ENCODE measurements around the gene MYCBPAP.

MYCBPAP gene

GRCh38 chr17:50569592-50569991, 61.4 kb downstream of the MYCBPAP start:
- no peak for DNase-seq (ENCODE audit: low read depth in 1 of 2, low spot score in 1 of 2)

- DNase-seq (ENCODE audit: low read depth in 1 of 2, low spot score in 1 of 2), result no peak
These were observed 61.8 kb downstream of the MYCBPAP start for GRCh38 chr17:50570032-50570431.

GRCh38 chr17:50570528-50570927, 62.3 kb downstream of the MYCBPAP start:
- no peak for DNase-seq (ENCODE audit: low read depth in 1 of 2, low spot score in 1 of 2)

GRCh38 chr17:50571681-50572080, 63.4 kb downstream of the MYCBPAP start:
- no peak for DNase-seq (ENCODE audit: low read depth in 1 of 2, low spot score in 1 of 2)

GRCh38 chr17:50572541-50572940, 64.3 kb downstream of the MYCBPAP start:
- DNase-seq (ENCODE audit: low read depth in 1 of 2, low spot score in 1 of 2), result no peak

GRCh38 chr17:50573866-50574611, 65.8 kb downstream of the MYCBPAP start:
- DNase-seq (ENCODE audit: low read depth in 1 of 2, low spot score in 1 of 2), result no peak

GRCh38 chr17:50575581-50576210, 67.5 kb downstream of the MYCBPAP start:
- DNase-seq (ENCODE audit: low read depth in 1 of 2, low spot score in 1 of 2), result no peak

- DNase-seq (ENCODE audit: low read depth in 1 of 2, low spot score in 1 of 2), result no peak
These were observed 68.6 kb downstream of the MYCBPAP start for GRCh38 chr17:50576864-50577263.

- no peak for DNase-seq (ENCODE audit: low read depth in 1 of 2, low spot score in 1 of 2)
These were observed 69.3 kb downstream of the MYCBPAP start for GRCh38 chr17:50577451-50577954.

- no peak for DNase-seq (ENCODE audit: low read depth in 1 of 2, low spot score in 1 of 2)
These were observed 69.9 kb downstream of the MYCBPAP start for GRCh38 chr17:50578173-50578572.

- no peak for DNase-seq (ENCODE audit: low read depth in 1 of 2, low spot score in 1 of 2)
These were observed 71.2 kb downstream of the MYCBPAP start for GRCh38 chr17:50579399-50579798.

GRCh38 chr17:50580646-50581045, 72.4 kb downstream of the MYCBPAP start:
- DNase-seq (ENCODE audit: low read depth in 1 of 2, low spot score in 1 of 2), result no peak

Data from activated T-helper 1 cell treated with anti-CD3 and anti-CD28 coated beads, Interleukin-2, amount 50 U/mL, for 16 hours (primary cell).